Ectodermal cell (in vitro differentiated cells): ENCODE data around the gene ITFG2. TPM values are rescaled to one million over a fixed set of nuclear protein-coding genes. Genes with fewer than 3 reads are reported as not detected.
"Not testable (repeated sequence)": the region's sequence is repeated elsewhere in the genome, so short reads cannot be mapped to it uniquely, and the experiment has no call there.

Experiments
- H3K27ac ChIP-seq: 2 replicates; pipeline ENCODE4 v1.7.0; 2013; ENCODE audit warnings: mild to moderate bottlenecking, low read depth, low read length; ENCODE audit not compliant: insufficient read depth, poor library complexity, severe bottlenecking
- H3K27me3 ChIP-seq: 2 replicates; pipeline ENCODE4 v1.7.0; 2013; ENCODE audit warnings: mild to moderate bottlenecking, low read length; ENCODE audit not compliant: insufficient read depth, control insufficient read depth, poor library complexity, severe bottlenecking
- H3K36me3 ChIP-seq: one replicate; pipeline ENCODE4 v1.7.0; 2013; ENCODE audit warnings: low read length; ENCODE audit not compliant: control insufficient read depth, insufficient read depth
- H3K4me1 ChIP-seq: one replicate; pipeline ENCODE4 v1.7.0; 2013; ENCODE audit warnings: low read length; ENCODE audit not compliant: control insufficient read depth, insufficient read depth
- H3K4me3 ChIP-seq: 2 replicates; pipeline ENCODE4 v1.7.0; 2013; ENCODE audit warnings: low read depth, low read length, control low read depth; ENCODE audit not compliant: insufficient read depth
- H3K9me3 ChIP-seq: 2 replicates; pipeline ENCODE4 v1.7.0; 2013; ENCODE audit warnings: mild to moderate bottlenecking, low read length, moderate library complexity; ENCODE audit not compliant: control insufficient read depth
- WGBS, 2 experiments: methylation state at CpG; one replicate each; pipeline ENCODE4 v1.1.7; 2013; ENCODE audit warnings: missing lambda C conversion rate in 2 of 2; 5-methylcytosine and 5-hydroxymethylcytosine counted together
- polyA plus RNA-seq, 4 experiments: library from polyadenylated mRNA; stranded (reverse); fragments of 50-300 nt; gene quantifications; one replicate each; pipeline ENCODE4 v1.2.3, GENCODE V29; 2013

The ITFG2 gene
- 19.1 TPM for polyA plus RNA-seq (2013, experiment 1 of 4)
- polyA plus RNA-seq (2013, experiment 2 of 4): 16.9 TPM
- polyA plus RNA-seq (2013, experiment 3 of 4): 19.4 TPM
- 19.2 TPM for polyA plus RNA-seq (2013, experiment 4 of 4)

GRCh38 chr12:2812290-2813213, at the start of gene ITFG2:
Gene ITFG2, plus strand, starts transcription at chr12:2812668. Its CDS starts 93 bp downstream, at chr12:2812761.
- 2 to 3% methylated on average over 48 of the region's 48 CpGs for WGBS, 2 experiments
- Histone ChIP-seq H3K36me3 (peaks cover under 1% of the 10 kb centered on the region), H3K4me3 (peak within 1 kb of the TSS; percentile 83), H3K27ac (peak within 1 kb of the TSS; percentile 96), H3K27me3 (no peaks in the 10 kb centered on the region), H3K4me1 (no peaks in the 10 kb centered on the region), H3K9me3 (no peaks in the 10 kb centered on the region)

- Histone ChIP-seq H3K9me3 (no peaks in the 10 kb centered on the region), H3K4me3 (no peak overlapping the region), H3K27me3 (no peaks in the 10 kb centered on the region), H3K4me1 (peaks cover 6% of the 10 kb centered on the region), H3K27ac (no peak overlapping the region), H3K36me3 (no peaks in the 10 kb centered on the region)
Measured at GRCh38 chr12:2764398-2764797, 48.1 kb upstream of the ITFG2 start.

- 92% methylated on average over 4 of the region's 4 CpGs for WGBS, 2 experiments
Measured at GRCh38 chr12:2765052-2765451, 47.4 kb upstream of the ITFG2 start.

DNA sequence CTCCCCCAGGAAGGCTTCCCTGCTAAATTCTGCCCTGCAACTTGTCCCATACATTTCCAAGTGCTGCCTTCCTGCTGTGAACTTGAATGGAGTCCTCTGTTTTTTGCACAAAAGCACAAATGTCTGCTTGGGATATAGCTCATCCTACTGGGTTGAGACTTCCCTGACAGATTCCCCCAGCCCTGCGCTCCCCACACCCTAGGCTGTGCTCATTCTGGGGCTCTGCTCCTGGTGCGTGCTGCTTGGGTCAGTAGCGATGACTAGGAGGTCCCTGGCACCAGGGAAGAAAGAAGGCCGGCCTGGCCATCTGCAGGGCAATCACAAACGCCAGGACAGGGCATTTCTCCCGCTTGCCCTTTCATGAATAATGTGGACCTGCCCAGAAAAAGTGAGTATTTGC, 46.9 kb upstream of the ITFG2 start:
- H3K4me1 ChIP-seq: no peaks in the 10 kb centered on the region
- H3K36me3 ChIP-seq: no peaks in the 10 kb centered on the region

More at GRCh38 chr12:2765052-2765451, 47.4 kb upstream of the ITFG2 start:
- Histone ChIP-seq H3K4me3 (no peak overlapping the region), H3K9me3 (no peaks in the 10 kb centered on the region), H3K4me1 (peaks cover 3% of the 10 kb centered on the region), H3K27ac (no peak overlapping the region), H3K36me3 (no peaks in the 10 kb centered on the region), H3K27me3 (no peaks in the 10 kb centered on the region)

GRCh38 chr12:2768224-2768961, 44.1 kb upstream of the ITFG2 start:
- H3K27me3 ChIP-seq: no peaks in the 10 kb centered on the region
- WGBS, 2 experiments: 80 to 83% methylated on average over 10 of the region's 10 CpGs
- no peak overlapping the region for H3K27ac ChIP-seq

More for the DNA sequence above, 46.9 kb upstream of the ITFG2 start:
- H3K27ac ChIP-seq: no peak overlapping the region
- H3K4me3 ChIP-seq: no peak overlapping the region
- no peaks in the 10 kb centered on the region for H3K27me3 ChIP-seq
- WGBS, 2 experiments: 79 to 81% methylated on average over 6 of the region's 6 CpGs
- H3K9me3 ChIP-seq: no peaks in the 10 kb centered on the region

GRCh38 chr12:2769866-2770533, 42.5 kb upstream of the ITFG2 start:
- Histone ChIP-seq H3K27ac (no peak overlapping the region), H3K4me3 (no peak overlapping the region), H3K36me3 (no peaks in the 10 kb centered on the region), H3K9me3 (no peaks in the 10 kb centered on the region), H3K4me1 (no peaks in the 10 kb centered on the region), H3K27me3 (no peaks in the 10 kb centered on the region)
- WGBS, 2 experiments: 81 to 89% methylated on average over 11 of the region's 11 CpGs

More at GRCh38 chr12:2768224-2768961, 44.1 kb upstream of the ITFG2 start:
- Histone ChIP-seq H3K4me1 (no peaks in the 10 kb centered on the region), H3K4me3 (no peak overlapping the region), H3K9me3 (no peaks in the 10 kb centered on the region), H3K36me3 (no peaks in the 10 kb centered on the region)

GRCh38 chr12:2770544-2770943, 41.9 kb upstream of the ITFG2 start:
- H3K4me3 ChIP-seq, H3K27me3 ChIP-seq, H3K27ac ChIP-seq, H3K36me3 ChIP-seq, H3K4me1 ChIP-seq, H3K9me3 ChIP-seq: not testable (repeated sequence)
- 85 to 93% methylated on average over 3 of the region's 3 CpGs for WGBS, 2 experiments

DNA sequence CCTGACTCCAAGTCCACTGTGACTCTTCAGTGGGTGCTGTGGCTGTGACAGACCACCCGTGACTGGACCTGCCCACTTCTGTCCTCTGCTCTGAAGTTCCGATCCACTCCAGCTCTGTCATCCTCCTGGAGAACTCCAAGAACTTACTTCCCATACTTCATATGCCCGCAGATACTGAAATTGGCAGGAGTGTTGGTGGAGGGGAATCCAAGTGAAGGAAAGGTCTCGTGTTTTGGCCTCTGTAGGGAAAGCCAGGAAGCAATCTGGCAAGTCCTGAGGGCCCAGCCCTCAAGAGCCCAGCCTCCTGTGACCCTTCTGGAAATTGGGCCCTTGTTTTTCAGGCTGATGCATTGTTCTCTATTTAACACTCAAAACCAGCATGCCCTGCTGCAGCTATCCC, 40.1 kb upstream of the ITFG2 start:
- 94% methylated on average over 4 of the region's 4 CpGs for WGBS, 2 experiments
- no peaks in the 10 kb centered on the region for H3K27me3 ChIP-seq

DNA sequence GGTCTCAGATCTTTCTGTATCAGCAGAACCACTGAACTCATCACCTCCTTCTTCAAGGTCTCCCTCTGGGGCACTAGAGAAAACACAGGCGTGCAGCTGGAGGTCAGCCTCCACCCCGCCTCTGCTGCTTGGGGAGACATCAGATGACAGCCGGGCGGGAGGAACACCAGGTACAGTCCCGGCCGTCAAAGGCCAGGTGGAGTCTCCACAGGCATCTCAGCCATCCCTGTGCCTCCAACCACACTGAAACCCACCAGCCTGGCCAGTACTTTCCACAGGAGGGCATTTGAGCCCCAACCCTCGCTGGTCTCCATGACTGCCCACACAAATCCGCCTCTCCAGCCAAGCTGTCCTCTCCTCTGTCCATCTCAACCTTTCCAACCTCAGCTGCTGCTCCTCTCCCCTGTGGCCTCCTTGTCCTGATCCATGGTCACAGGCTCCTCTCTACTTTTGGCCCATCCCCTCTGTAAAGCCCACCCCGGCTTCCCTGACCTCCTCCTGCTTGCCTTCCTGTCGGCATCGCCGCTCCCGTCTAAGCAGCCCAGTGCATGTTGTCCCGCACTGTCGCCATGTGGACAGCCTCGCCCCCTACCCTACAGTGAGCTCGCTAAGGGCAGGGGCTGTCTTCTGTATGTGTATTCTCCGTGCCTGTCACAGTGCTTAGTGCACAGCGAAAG, 39.1 kb upstream of the ITFG2 start:
- H3K27me3 ChIP-seq: no peaks in the 10 kb centered on the region
- H3K9me3 ChIP-seq: no peaks in the 10 kb centered on the region
- H3K36me3 ChIP-seq: no peaks in the 10 kb centered on the region
- no peak overlapping the region for H3K27ac ChIP-seq
- peaks cover 15% of the 10 kb centered on the region for H3K4me1 ChIP-seq
- no peak overlapping the region for H3K4me3 ChIP-seq
- WGBS, 2 experiments: 87 to 89% methylated on average over 19 of the region's 19 CpGs

More for the DNA sequence above, 40.1 kb upstream of the ITFG2 start:
- peaks cover 11% of the 10 kb centered on the region for H3K4me1 ChIP-seq
- no peak overlapping the region for H3K27ac ChIP-seq
- no peaks in the 10 kb centered on the region for H3K9me3 ChIP-seq
- H3K4me3 ChIP-seq: no peak overlapping the region
- H3K36me3 ChIP-seq: no peaks in the 10 kb centered on the region
